ENCODE measurements around the gene HSD11B2.

DNA sequence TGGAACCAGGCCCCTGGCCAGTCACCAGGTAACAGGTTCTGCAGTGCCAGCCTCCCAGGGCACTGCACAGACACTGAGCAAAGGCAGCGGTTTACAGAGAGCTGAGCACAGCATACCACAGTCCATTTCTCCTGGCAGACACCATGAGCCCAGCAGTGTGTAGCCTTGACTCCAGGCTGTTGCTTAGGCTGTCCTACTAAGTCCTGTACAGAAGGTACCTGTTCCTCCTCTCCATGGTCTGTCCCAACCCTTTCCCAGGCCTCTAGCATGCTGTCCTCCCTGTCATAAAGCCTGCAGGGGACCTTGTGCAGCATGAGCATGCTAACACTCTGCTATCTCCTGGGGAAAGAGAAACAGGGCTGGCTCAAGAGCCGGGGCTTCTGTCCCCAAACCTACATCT, 30.0 kb downstream of the HSD11B2 start:
- TF ChIP-seq, protein P1, sequence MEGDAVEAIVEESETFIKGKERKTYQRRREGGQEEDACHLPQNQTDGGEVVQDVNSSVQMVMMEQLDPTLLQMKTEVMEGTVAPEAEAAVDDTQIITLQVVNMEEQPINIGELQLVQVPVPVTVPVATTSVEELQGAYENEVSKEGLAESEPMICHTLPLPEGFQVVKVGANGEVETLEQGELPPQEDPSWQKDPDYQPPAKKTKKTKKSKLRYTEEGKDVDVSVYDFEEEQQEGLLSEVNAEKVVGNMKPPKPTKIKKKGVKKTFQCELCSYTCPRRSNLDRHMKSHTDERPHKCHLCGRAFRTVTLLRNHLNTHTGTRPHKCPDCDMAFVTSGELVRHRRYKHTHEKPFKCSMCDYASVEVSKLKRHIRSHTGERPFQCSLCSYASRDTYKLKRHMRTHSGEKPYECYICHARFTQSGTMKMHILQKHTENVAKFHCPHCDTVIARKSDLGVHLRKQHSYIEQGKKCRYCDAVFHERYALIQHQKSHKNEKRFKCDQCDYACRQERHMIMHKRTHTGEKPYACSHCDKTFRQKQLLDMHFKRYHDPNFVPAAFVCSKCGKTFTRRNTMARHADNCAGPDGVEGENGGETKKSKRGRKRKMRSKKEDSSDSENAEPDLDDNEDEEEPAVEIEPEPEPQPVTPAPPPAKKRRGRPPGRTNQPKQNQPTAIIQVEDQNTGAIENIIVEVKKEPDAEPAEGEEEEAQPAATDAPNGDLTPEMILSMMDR (conservative IDR thresholded peaks at IDR 0.05; ENCODE audit: low read depth, low read length), result no peak
- TF ChIP-seq EZH2 (IDR thresholded peaks at IDR 0.05; ENCODE audit: low read length, unreplicated experiment), result no peak
